HG02981 (cell line): ENCODE results near the gene XBP1.
"Not testable (repeated sequence)": the region's sequence is repeated elsewhere in the genome, so short reads cannot be mapped to it uniquely, and the experiment has no call there.

Experiments used
- ATAC-seq: cut with Tn5 transposase; IDR thresholded peaks from one replicate; pipeline ENCODE4 v1.9.1; 2021; ENCODE audit warnings: mild to moderate bottlenecking, moderate library complexity; ENCODE audit not compliant: unreplicated experiment

The XBP1 gene

GRCh38 chr22:28754512-28754911 lies 45.9 kb downstream of the XBP1 start:
- ATAC-seq = not testable (repeated sequence)

- ATAC-seq = no peak
These were observed 49.9 kb downstream of the XBP1 start for GRCh38 chr22:28750471-28750881.
